HCT116 (cell line): ENCODE measurements around the gene CBFA2T3. TPM values are rescaled to one million over a fixed set of nuclear protein-coding genes. Genes with fewer than 3 reads are reported as not detected.

Experiments
- ATAC-seq: fragments of 200-7000 bp; cut with Tn5 transposase; 2 replicates; pipeline ENCODE4 v1.9.1; 2020; ENCODE audit warnings: mild to moderate bottlenecking, moderate library complexity
- BruUV-seq: library from RNA; stranded (reverse); fragments of 400-500 nt; replicated peaks from 2 replicates; lab custom pipeline; 2021; lab: Mats Ljungman, UMichigan
- CTCF ChIA-PET: fragments of 300-600 bp; sonication (Branson Sonifier 250); formaldehyde crosslinking; loops from one replicate; lab custom pipeline; 2021; ENCODE audit warnings: antibody characterized with exemption; lab: Charles Lee
- POLR2A ChIA-PET: fragments of 300-600, 350-600 bp; sonication (Branson Sonifier 250); formaldehyde crosslinking; loops from one replicate; lab custom pipeline; 2021; ENCODE audit warnings: antibody characterized with exemption; lab: Charles Lee
- RAD21 ChIA-PET, 2 experiments: fragments of 300-600 bp; sonication (Branson Sonifier 250); formaldehyde crosslinking; loops; one replicate each; lab custom pipeline; 2023; ENCODE audit warnings: low total read pairs in 2 of 2; ENCODE audit not compliant: uncharacterized antibody in 2 of 2, unreplicated experiment in 2 of 2, low non-redundant PET in 1 of 2; lab: Charles Lee
- DNase-seq: peaks from one replicate; pipeline ENCODE4 v3.0.0-alpha.2; 2010; ENCODE audit warnings: low read depth, low spot score
- H2AFZ ChIP-seq: fragments of 200-600 bp; shearing (Covaris generic), sonication (generic); 2 replicates; pipeline ENCODE4 v1.6.1; 2017; ENCODE audit warnings: low read depth, mixed run types, mixed read lengths, antibody characterized with exemption, low read length; ENCODE audit not compliant: poor library complexity, severe bottlenecking
- H3K27ac ChIP-seq: 2 replicates; pipeline ENCODE4 v1.5.1; 2012; ENCODE audit warnings: low read depth, low read length
- H3K27me3 ChIP-seq: fragments of 200-600 bp; sonication (generic); 2 replicates; pipeline ENCODE4 v1.6.1; 2016; ENCODE audit warnings: mixed run types, low read length, mixed read lengths; ENCODE audit not compliant: insufficient read depth
- H3K36me3 ChIP-seq, 2 experiments: fragments of 200-500 bp in 1 of 2; fragments of 200-600 bp in 1 of 2; sonication (Bioruptor generic) in 1 of 2; sonication (generic) in 1 of 2; 2 replicates each; pipeline versions ENCODE4 v1.5.1 to v1.6.1; 2014 to 2016; ENCODE audit warnings: low read length in 2 of 2, inconsistent platforms in 1 of 2, mixed read lengths in 1 of 2, mixed run types in 1 of 2; ENCODE audit not compliant: insufficient read depth in 2 of 2, control insufficient read depth in 1 of 2
- H3K4me1 ChIP-seq, 2 experiments: fragments of 200-600 bp in 1 of 2; sonication (generic) in 1 of 2; 2 replicates each; pipeline versions ENCODE4 v1.5.1 to v1.6.1; 2012 to 2017; ENCODE audit warnings: low read length in 2 of 2, inconsistent platforms in 1 of 2, mild to moderate bottlenecking in 1 of 2, mixed read lengths in 1 of 2, mixed run types in 1 of 2, moderate library complexity in 1 of 2; ENCODE audit not compliant: insufficient read depth in 2 of 2, control insufficient read depth in 1 of 2
- H3K4me2 ChIP-seq: fragments of 200-600 bp; sonication (generic); 2 replicates; pipeline ENCODE4 v1.6.1; 2017; ENCODE audit warnings: mixed run types, low read length, mixed read lengths
- H3K4me3 ChIP-seq, 2 experiments: fragments of 200-600 bp in 1 of 2; sonication (generic) in 1 of 2; replicated peaks in 1 of 2; 2 replicates each; pipeline ENCODE4 v1.5.1; 2011 to 2016; ENCODE audit warnings: low read length in 2 of 2, control low read depth in 1 of 2, low read depth in 1 of 2, mild to moderate bottlenecking in 1 of 2, mixed read lengths in 1 of 2, mixed run types in 1 of 2
- H3K79me2 ChIP-seq: fragments of 200-600 bp; sonication (generic); 2 replicates; pipeline ENCODE4 v1.6.1; 2017; ENCODE audit warnings: mild to moderate bottlenecking, mixed run types, low read length, moderate library complexity, mixed read lengths; ENCODE audit not compliant: insufficient read depth
- H3K9ac ChIP-seq: fragments of 200-600 bp; sonication (generic); 2 replicates; pipeline ENCODE4 v1.6.1; 2016; ENCODE audit warnings: low read length, mixed read lengths
- H3K9me2 ChIP-seq: fragments of 200-600 bp; sonication (generic), shearing (Covaris generic); 2 replicates; pipeline ENCODE4 v1.6.1; 2017; ENCODE audit warnings: mixed run types, mild to moderate bottlenecking, moderate library complexity; ENCODE audit not compliant: insufficient read depth
- H3K9me3 ChIP-seq, 2 experiments: fragments of 200-500 bp in 1 of 2; fragments of 200-600 bp in 1 of 2; sonication (Bioruptor generic) in 1 of 2; sonication (generic) in 1 of 2; 2 replicates each; pipeline ENCODE4 v1.6.1; 2014 to 2017; ENCODE audit warnings: low read length in 2 of 2, mixed read lengths in 2 of 2, inconsistent platforms in 1 of 2, low read depth in 1 of 2, mild to moderate bottlenecking in 1 of 2, mixed run types in 1 of 2, moderate library complexity in 1 of 2; ENCODE audit not compliant: control insufficient read depth in 1 of 2, insufficient read depth in 1 of 2
- H4K20me1 ChIP-seq: fragments of 200-600 bp; sonication (generic), shearing (Covaris generic); 2 replicates; pipeline ENCODE4 v1.6.1; 2017; ENCODE audit warnings: mixed run types, mild to moderate bottlenecking, moderate library complexity; ENCODE audit not compliant: insufficient read depth
- ATF3 ChIP-seq: IDR thresholded peaks from 2 replicates; pipeline ENCODE4 v1.6.1; 2012
- CEBPB ChIP-seq: IDR thresholded peaks from 2 replicates; pipeline ENCODE4 v1.6.1; 2012; ENCODE audit warnings: low read depth
- EGR1 ChIP-seq: IDR thresholded peaks from 2 replicates; pipeline ENCODE4 v1.6.1; 2012; ENCODE audit warnings: low read depth
- ELF1 ChIP-seq: IDR thresholded peaks from 2 replicates; pipeline ENCODE4 v1.6.1; 2012; ENCODE audit warnings: low read depth, borderline replicate concordance
- MAX ChIP-seq: IDR thresholded peaks from 2 replicates; pipeline ENCODE4 v1.6.1; 2012
- RAD21 ChIP-seq: IDR thresholded peaks from 2 replicates; pipeline ENCODE4 v1.6.1; 2012; ENCODE audit warnings: low read depth, mild to moderate bottlenecking
- SRF ChIP-seq: IDR thresholded peaks from 2 replicates; pipeline ENCODE4 v1.6.1; 2012; ENCODE audit warnings: low read depth
- ZBTB33 ChIP-seq: IDR thresholded peaks from 2 replicates; pipeline ENCODE4 v1.6.1; 2011; ENCODE audit warnings: mild to moderate bottlenecking, low read length, moderate library complexity; ENCODE audit not compliant: insufficient replicate concordance; ENCODE audit errors: extremely low read depth
- ZFX ChIP-seq: fragments of 450-650 bp; IDR thresholded peaks from 2 replicates; pipeline ENCODE4 v1.6.1; 2017
- ZNF274 ChIP-seq: fragments of 200-500 bp; sonication (Bioruptor generic); IDR thresholded peaks from 2 replicates; pipeline ENCODE4 v1.6.1; 2014; ENCODE audit warnings: mild to moderate bottlenecking, low read depth, low read length, inconsistent platforms
- intact Hi-C: fragments of 100-400 bp; cut with micrococcal nuclease; formaldehyde crosslinking; loops from 2 replicates; pipeline ENCODE4 v1.10.0; 2022
- total RNA-seq: library from RNA; stranded (reverse); gene quantifications from one replicate; pipeline ENCODE4 v1.2.1, GENCODE V29; 2021; ENCODE audit not compliant: unreplicated experiment

Gene CBFA2T3
- total RNA-seq, 1 experiment from 2014 or later: 19.1 TPM

- no peaks in the 10 kb centered on the region for H3K27me3 ChIP-seq
- no TSS peak for BruUV-seq
- no peaks in the 10 kb centered on the region for H3K9me3 ChIP-seq
- H3K4me2 ChIP-seq: peak overlapping the region; percentile 93
- peak overlapping the region; percentile 54; the same call in 1 of the 2 replicates for H3K27ac ChIP-seq
- TF ChIP-seq CEBPB (no peak), MAX (no peak), ZBTB33 (no peak), ELF1 (no peak), ATF3 (no peak), EGR1 (no peak), ZNF274 (no peak), ZFX (no peak), SRF (no peak), RAD21 (no peak)
- no peak overlapping the region for H2AFZ ChIP-seq
- no peaks in the 10 kb centered on the region for H3K9me2 ChIP-seq
- RAD21 ChIA-PET: interaction anchor here (1.0 to 1.2 kb wide), 2 partner anchors 44 to 311 kb away, joined by 3 to 8 read pairs; partner anchors contain the start of gene APRT (in 1 of the 2)
- ATAC-seq (peak; percentile 60), DNase-seq (no peak)
- H3K9ac ChIP-seq: peak overlapping the region; percentile 92
- POLR2A ChIA-PET: interaction anchor here (1.6 kb wide), 1 partner anchor 7 kb away, joined by 5 read pairs; no protein-coding TSS in a partner anchor
- peaks cover 29% of the 10 kb centered on the region for H3K79me2 ChIP-seq
- H3K4me1 ChIP-seq: peaks cover 19 to 26% of the 10 kb centered on the region in 2 experiments
- peak overlapping the region; percentile 89 to 100 for H3K4me3 ChIP-seq
- H3K36me3 ChIP-seq: peaks cover 24 to 25% of the 10 kb centered on the region in 2 experiments; a peak in 3 of 4 replicates
- CTCF ChIA-PET: interaction anchor here (0.8 to 2.1 kb wide), 6 partner anchors 9 to 311 kb away, joined by 3 to 10 read pairs (median 6); partner anchors contain the start of gene APRT
- intact Hi-C loops: loop anchor here (2.0 kb wide), 1 partner anchor 361 kb away; the partner anchor contains the start of gene ZNF778
- no peaks in the 10 kb centered on the region for H4K20me1 ChIP-seq
These were observed 120.7 kb downstream of the CBFA2T3 start for GRCh38 chr16:88856122-88856827.
